ENCODE results near the gene MAMLD1.

Gene MAMLD1

GRCh38 chrX:150506020-150506419 lies 142.9 kb downstream of the MAMLD1 start:
- no peak for DNase-seq
- Histone ChIP-seq H3K27ac (ENCODE audit: insufficient read depth, low read length, poor library complexity, severe bottlenecking) (no peak overlapping the region), H3K9me3 (ENCODE audit: control insufficient read depth, low read length) (no peaks in the 10 kb centered on the region), H3K4me1 (ENCODE audit: control insufficient read depth, insufficient read depth, low read length, poor library complexity, severe bottlenecking) (no peaks in the 10 kb centered on the region), H3K27me3 (replicated peaks; ENCODE audit: control insufficient read depth, insufficient read depth, low read length, poor library complexity, severe bottlenecking) (no peaks in the 10 kb centered on the region), H3K36me3 (ENCODE audit: control insufficient read depth, insufficient read depth, low read length) (no peaks in the 10 kb centered on the region), H3K4me3 (ENCODE audit: insufficient read depth, low read depth, low read length, poor library complexity, severe bottlenecking) (no peak overlapping the region)

- Histone ChIP-seq H3K27me3 (replicated peaks; ENCODE audit: control insufficient read depth, insufficient read depth, low read length, poor library complexity, severe bottlenecking) (no peaks in the 10 kb centered on the region), H3K4me1 (ENCODE audit: control insufficient read depth, insufficient read depth, low read length, poor library complexity, severe bottlenecking) (no peaks in the 10 kb centered on the region), H3K4me3 (ENCODE audit: insufficient read depth, low read depth, low read length, poor library complexity, severe bottlenecking) (no peak overlapping the region), H3K36me3 (ENCODE audit: control insufficient read depth, insufficient read depth, low read length) (no peaks in the 10 kb centered on the region), H3K9me3 (ENCODE audit: control insufficient read depth, low read length) (no peaks in the 10 kb centered on the region), H3K27ac (ENCODE audit: insufficient read depth, low read length, poor library complexity, severe bottlenecking) (no peak overlapping the region)
- no peak for DNase-seq
Measured at GRCh38 chrX:150506486-150506885, 143.4 kb downstream of the MAMLD1 start.

GRCh38 chrX:150507251-150507856 lies 144.2 kb downstream of the MAMLD1 start:
- H3K4me3 ChIP-seq (ENCODE audit: insufficient read depth, low read depth, low read length, poor library complexity, severe bottlenecking) = no peak overlapping the region
- H3K9me3 ChIP-seq (ENCODE audit: control insufficient read depth, low read length) = no peaks in the 10 kb centered on the region
- DNase-seq = no peak
- H3K4me1 ChIP-seq (ENCODE audit: control insufficient read depth, insufficient read depth, low read length, poor library complexity, severe bottlenecking) = no peaks in the 10 kb centered on the region
- no peaks in the 10 kb centered on the region for H3K36me3 ChIP-seq (ENCODE audit: control insufficient read depth, insufficient read depth, low read length)
- no peak overlapping the region for H3K27ac ChIP-seq (ENCODE audit: insufficient read depth, low read length, poor library complexity, severe bottlenecking)
- no peaks in the 10 kb centered on the region for H3K27me3 ChIP-seq (replicated peaks; ENCODE audit: control insufficient read depth, insufficient read depth, low read length, poor library complexity, severe bottlenecking)

- H3K9me3 ChIP-seq (ENCODE audit: control insufficient read depth, low read length) = no peaks in the 10 kb centered on the region
- no peak overlapping the region for H3K4me3 ChIP-seq (ENCODE audit: insufficient read depth, low read depth, low read length, poor library complexity, severe bottlenecking)
- H3K27me3 ChIP-seq (replicated peaks; ENCODE audit: control insufficient read depth, insufficient read depth, low read length, poor library complexity, severe bottlenecking) = no peaks in the 10 kb centered on the region
- no peaks in the 10 kb centered on the region for H3K4me1 ChIP-seq (ENCODE audit: control insufficient read depth, insufficient read depth, low read length, poor library complexity, severe bottlenecking)
- DNase-seq = no peak
- no peaks in the 10 kb centered on the region for H3K36me3 ChIP-seq (ENCODE audit: control insufficient read depth, insufficient read depth, low read length)
- H3K27ac ChIP-seq (ENCODE audit: insufficient read depth, low read length, poor library complexity, severe bottlenecking) = no peak overlapping the region
Measured at GRCh38 chrX:150508018-150508417, 144.9 kb downstream of the MAMLD1 start.

GRCh38 chrX:150508451-150509367 lies 145.6 kb downstream of the MAMLD1 start:
- H3K27ac ChIP-seq (ENCODE audit: insufficient read depth, low read length, poor library complexity, severe bottlenecking) = no peak overlapping the region
- no peak for DNase-seq
- no peaks in the 10 kb centered on the region for H3K9me3 ChIP-seq (ENCODE audit: control insufficient read depth, low read length)
- no peak overlapping the region for H3K4me3 ChIP-seq (ENCODE audit: insufficient read depth, low read depth, low read length, poor library complexity, severe bottlenecking)
- H3K27me3 ChIP-seq (replicated peaks; ENCODE audit: control insufficient read depth, insufficient read depth, low read length, poor library complexity, severe bottlenecking) = no peaks in the 10 kb centered on the region
- no peaks in the 10 kb centered on the region for H3K4me1 ChIP-seq (ENCODE audit: control insufficient read depth, insufficient read depth, low read length, poor library complexity, severe bottlenecking)
- H3K36me3 ChIP-seq (ENCODE audit: control insufficient read depth, insufficient read depth, low read length) = no peaks in the 10 kb centered on the region

GRCh38 chrX:150509703-150510102 lies 146.6 kb downstream of the MAMLD1 start:
- no peak overlapping the region for H3K27ac ChIP-seq (ENCODE audit: insufficient read depth, low read length, poor library complexity, severe bottlenecking)
- no peak overlapping the region for H3K4me3 ChIP-seq (ENCODE audit: insufficient read depth, low read depth, low read length, poor library complexity, severe bottlenecking)
- H3K4me1 ChIP-seq (ENCODE audit: control insufficient read depth, insufficient read depth, low read length, poor library complexity, severe bottlenecking) = no peaks in the 10 kb centered on the region
- DNase-seq = no peak
- no peaks in the 10 kb centered on the region for H3K27me3 ChIP-seq (replicated peaks; ENCODE audit: control insufficient read depth, insufficient read depth, low read length, poor library complexity, severe bottlenecking)
- no peaks in the 10 kb centered on the region for H3K9me3 ChIP-seq (ENCODE audit: control insufficient read depth, low read length)
- no peaks in the 10 kb centered on the region for H3K36me3 ChIP-seq (ENCODE audit: control insufficient read depth, insufficient read depth, low read length)

GRCh38 chrX:150512461-150512901 lies 149.4 kb downstream of the MAMLD1 start:
- Histone ChIP-seq H3K9me3 (ENCODE audit: control insufficient read depth, low read length) (no peaks in the 10 kb centered on the region), H3K36me3 (ENCODE audit: control insufficient read depth, insufficient read depth, low read length) (no peaks in the 10 kb centered on the region), H3K27me3 (replicated peaks; ENCODE audit: control insufficient read depth, insufficient read depth, low read length, poor library complexity, severe bottlenecking) (no peaks in the 10 kb centered on the region), H3K27ac (ENCODE audit: insufficient read depth, low read length, poor library complexity, severe bottlenecking) (no peak overlapping the region), H3K4me1 (ENCODE audit: control insufficient read depth, insufficient read depth, low read length, poor library complexity, severe bottlenecking) (no peaks in the 10 kb centered on the region), H3K4me3 (ENCODE audit: insufficient read depth, low read depth, low read length, poor library complexity, severe bottlenecking) (no peak overlapping the region)
- DNase-seq = no peak

GRCh38 chrX:150513544-150513943 lies 150.4 kb downstream of the MAMLD1 start:
- Histone ChIP-seq H3K9me3 (ENCODE audit: control insufficient read depth, low read length) (no peaks in the 10 kb centered on the region), H3K27ac (ENCODE audit: insufficient read depth, low read length, poor library complexity, severe bottlenecking) (no peak overlapping the region), H3K27me3 (replicated peaks; ENCODE audit: control insufficient read depth, insufficient read depth, low read length, poor library complexity, severe bottlenecking) (no peaks in the 10 kb centered on the region), H3K36me3 (ENCODE audit: control insufficient read depth, insufficient read depth, low read length) (no peaks in the 10 kb centered on the region), H3K4me3 (ENCODE audit: insufficient read depth, low read depth, low read length, poor library complexity, severe bottlenecking) (no peak overlapping the region), H3K4me1 (ENCODE audit: control insufficient read depth, insufficient read depth, low read length, poor library complexity, severe bottlenecking) (no peaks in the 10 kb centered on the region)
- DNase-seq = no peak

GRCh38 chrX:150514462-150514861 lies 151.3 kb downstream of the MAMLD1 start:
- no peak for DNase-seq
- Histone ChIP-seq H3K9me3 (ENCODE audit: control insufficient read depth, low read length) (no peaks in the 10 kb centered on the region), H3K27ac (ENCODE audit: insufficient read depth, low read length, poor library complexity, severe bottlenecking) (no peak overlapping the region), H3K27me3 (replicated peaks; ENCODE audit: control insufficient read depth, insufficient read depth, low read length, poor library complexity, severe bottlenecking) (no peaks in the 10 kb centered on the region), H3K4me3 (ENCODE audit: insufficient read depth, low read depth, low read length, poor library complexity, severe bottlenecking) (no peak overlapping the region), H3K4me1 (ENCODE audit: control insufficient read depth, insufficient read depth, low read length, poor library complexity, severe bottlenecking) (no peaks in the 10 kb centered on the region), H3K36me3 (ENCODE audit: control insufficient read depth, insufficient read depth, low read length) (no peaks in the 10 kb centered on the region)

- no peaks in the 10 kb centered on the region for H3K4me1 ChIP-seq (ENCODE audit: control insufficient read depth, insufficient read depth, low read length, poor library complexity, severe bottlenecking)
- no peaks in the 10 kb centered on the region for H3K27me3 ChIP-seq (replicated peaks; ENCODE audit: control insufficient read depth, insufficient read depth, low read length, poor library complexity, severe bottlenecking)
- no peak overlapping the region for H3K4me3 ChIP-seq (ENCODE audit: insufficient read depth, low read depth, low read length, poor library complexity, severe bottlenecking)
- H3K27ac ChIP-seq (ENCODE audit: insufficient read depth, low read length, poor library complexity, severe bottlenecking) = no peak overlapping the region
- no peak for DNase-seq
- H3K36me3 ChIP-seq (ENCODE audit: control insufficient read depth, insufficient read depth, low read length) = no peaks in the 10 kb centered on the region
- no peaks in the 10 kb centered on the region for H3K9me3 ChIP-seq (ENCODE audit: control insufficient read depth, low read length)
Measured at GRCh38 chrX:150515801-150516200, 152.7 kb downstream of the MAMLD1 start.
